Common myeloid progenitor, CD34-positive (primary cell): ENCODE data around the gene RHOB.
"Not testable (repeated sequence)": the region's sequence is repeated elsewhere in the genome, so short reads cannot be mapped to it uniquely, and the experiment has no call there.

ENCODE experiments used
- CTCF ChIA-PET: fragments of 350-600 bp; sonication (Branson Sonifier 250); formaldehyde crosslinking; loops from one replicate; lab custom pipeline; 2021; ENCODE audit warnings: antibody characterized with exemption; lab: Charles Lee
- POLR2A ChIA-PET: fragments of 350-600 bp; sonication (Branson Sonifier 250); formaldehyde crosslinking; loops from one replicate; lab custom pipeline; 2021; ENCODE audit warnings: antibody characterized with exemption; lab: Charles Lee
- DNase-seq, 3 donors: peaks; one replicate each; pipeline versions ENCODE4 v3.0.0 to v3.0.0-alpha.2; 2013
- H3K27ac ChIP-seq, 2 experiments: 1 replicate in 1 of 2; 2 replicates in 1 of 2; pipeline ENCODE4 v1.7.0; 2013; ENCODE audit warnings: inconsistent platforms in 2 of 2, low read length in 2 of 2, mild to moderate bottlenecking in 2 of 2, low read depth in 1 of 2, moderate library complexity in 1 of 2; ENCODE audit not compliant: severe bottlenecking in 2 of 2, insufficient read depth in 1 of 2, poor library complexity in 1 of 2
- H3K27me3 ChIP-seq, 5 experiments: replicated peaks in 2 of 5; 1 replicate in 3 of 5; 2 replicates in 2 of 5; pipeline versions ENCODE4 v1.6.1 to v1.7.0; 2013; ENCODE audit warnings: low read length in 4 of 5, mild to moderate bottlenecking in 2 of 5, moderate library complexity in 2 of 5, inconsistent platforms in 1 of 5; ENCODE audit not compliant: insufficient read depth in 5 of 5, control insufficient read depth in 4 of 5
- H3K36me3 ChIP-seq, 4 experiments: 1 replicate in 2 of 4; 2 replicates in 2 of 4; pipeline versions ENCODE4 v1.6.1 to v1.7.0; 2013; ENCODE audit warnings: low read length in 3 of 4, control low read depth in 1 of 4, mild to moderate bottlenecking in 1 of 4; ENCODE audit not compliant: control insufficient read depth in 4 of 4, insufficient read depth in 4 of 4
- H3K4me1 ChIP-seq, 4 experiments: 1 replicate in 3 of 4; 2 replicates in 1 of 4; pipeline versions ENCODE4 v1.6.1 to v1.7.1; 2013; ENCODE audit warnings: low read length in 3 of 4, mild to moderate bottlenecking in 3 of 4, control low read depth in 1 of 4, inconsistent platforms in 1 of 4, moderate library complexity in 1 of 4; ENCODE audit not compliant: control insufficient read depth in 4 of 4, insufficient read depth in 4 of 4; ENCODE audit errors: control extremely low read depth in 1 of 4
- H3K4me3 ChIP-seq, 7 experiments: 1 replicate in 4 of 7; 2 replicates in 3 of 7; pipeline versions ENCODE4 v1.5.1 to v1.7.0; 2013; ENCODE audit warnings: mild to moderate bottlenecking in 7 of 7, low read length in 6 of 7, moderate library complexity in 6 of 7, inconsistent platforms in 2 of 7, low read depth in 2 of 7, control low read depth in 1 of 7; ENCODE audit not compliant: insufficient read depth in 4 of 7, control insufficient read depth in 1 of 7; ENCODE audit errors: extremely low read depth in 1 of 7
- H3K9me3 ChIP-seq, 5 experiments: 1 replicate in 4 of 5; 2 replicates in 1 of 5; pipeline versions ENCODE4 v1.6.1 to v1.7.1; 2013; ENCODE audit warnings: low read length in 4 of 5, mild to moderate bottlenecking in 2 of 5, inconsistent platforms in 1 of 5, low read depth in 1 of 5, moderate library complexity in 1 of 5; ENCODE audit not compliant: control insufficient read depth in 4 of 5, insufficient read depth in 2 of 5; ENCODE audit errors: control extremely low read depth in 1 of 5
- WGBS: methylation state at CpG from one replicate; pipeline ENCODE4 v1.1.5; 2013; ENCODE audit not compliant: insufficient coverage; 5-methylcytosine and 5-hydroxymethylcytosine counted together

RHOB gene

GRCh38 chr2:20415511-20415918 lies 31.4 kb upstream of the RHOB start:
- POLR2A ChIA-PET = no interaction called here
- Histone ChIP-seq H3K4me1 (peaks cover 0 to 26% (median 21%) of the 10 kb centered on the region in 4 experiments), H3K27ac (no peak overlapping the region), H3K4me3 (no peak overlapping the region), H3K36me3 (no peaks in the 10 kb centered on the region), H3K9me3 (peaks cover 0 to 3% (median 0%) of the 10 kb centered on the region in 5 experiments), H3K27me3 (no peaks in the 10 kb centered on the region)
- 89% methylated on average over 2 of the region's 2 CpGs for WGBS
- no peak for DNase-seq
- CTCF ChIA-PET = interaction anchor here (0.6 to 8.1 kb wide), 8 partner anchors 8 to 227 kb away, joined by 3 to 117 read pairs (median 4); no protein-coding TSS in a partner anchor

DNA sequence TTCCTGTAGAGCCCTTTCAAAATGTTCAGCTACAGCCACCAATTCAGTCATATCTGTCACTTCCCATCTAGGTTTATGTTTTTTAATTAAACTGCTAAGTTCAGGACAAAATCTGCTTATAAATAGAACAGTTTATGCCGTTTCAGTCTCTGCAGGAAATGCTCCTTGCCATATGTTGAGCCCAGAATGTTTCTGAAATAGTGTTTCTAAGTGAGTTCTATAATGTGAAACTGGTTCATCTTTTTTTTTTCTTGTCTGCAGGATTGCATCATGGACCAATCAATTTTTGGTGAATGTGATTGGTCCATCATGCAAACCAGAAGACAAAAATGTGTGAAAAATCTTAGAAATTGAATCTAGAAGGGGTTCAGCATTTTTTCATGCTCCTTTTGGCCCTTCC lies 30.2 kb upstream of the RHOB start:
- 0% methylated on average over 1 of the region's 1 CpG for WGBS
- Histone ChIP-seq H3K9me3 (no peaks in the 10 kb centered on the region), H3K4me3 (no peak overlapping the region), H3K36me3 (no peaks in the 10 kb centered on the region), H3K27me3 (no peaks in the 10 kb centered on the region), H3K27ac (no peak overlapping the region), H3K4me1 (peaks cover 0 to 25% (median 20%) of the 10 kb centered on the region in 4 experiments)
- ChIA-PET CTCF (interaction anchor here (1.0 to 8.1 kb wide), 3 partner anchors 7 to 25 kb away, joined by 3 to 117 read pairs (median 10); no protein-coding TSS in a partner anchor), POLR2A (no interaction called here)
- peak in 1 of 3 donors; percentile 29 for DNase-seq

DNA sequence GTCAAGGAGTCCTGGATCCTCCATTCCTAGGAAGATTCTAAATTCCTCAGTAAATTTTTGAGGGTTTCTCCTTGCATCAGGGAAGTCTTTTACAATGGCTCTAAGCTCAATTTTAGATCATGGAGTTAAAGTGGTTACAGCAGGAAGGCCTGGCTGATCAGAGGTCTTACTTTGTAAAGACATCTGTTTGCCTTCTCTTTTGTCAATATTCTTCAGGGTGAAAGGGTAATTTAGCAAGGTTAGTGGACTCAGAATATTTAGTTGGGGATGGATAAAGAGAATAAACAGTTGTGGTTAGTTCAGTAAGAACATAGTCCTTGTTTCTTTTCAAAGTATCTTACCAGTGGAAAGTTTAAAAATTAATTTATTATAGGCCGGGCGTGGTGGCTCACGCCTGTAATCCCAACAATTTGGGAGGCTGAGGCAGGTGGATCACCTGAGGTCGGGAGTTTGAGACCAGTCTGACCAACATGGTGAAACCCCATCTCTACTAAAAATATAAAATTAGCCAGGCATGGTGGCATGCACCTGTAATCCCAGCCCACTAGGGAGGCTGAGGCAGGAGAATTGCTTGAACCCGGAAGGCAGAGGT lies 29.5 kb upstream of the RHOB start:
- WGBS = 100% methylated on average over 4 of the region's 5 CpGs
- DNase-seq, H3K4me3 ChIP-seq, H3K9me3 ChIP-seq, H3K36me3 ChIP-seq, POLR2A ChIA-PET, H3K27me3 ChIP-seq, H3K27ac ChIP-seq: not testable (repeated sequence)
- CTCF ChIA-PET = interaction anchor here (3.3 kb wide), 1 partner anchor 11 kb away, joined by 10 read pairs; no protein-coding TSS in a partner anchor
- H3K4me1 ChIP-seq = peaks cover 0 to 26% (median 21%) of the 10 kb centered on the region in 4 experiments

DNA sequence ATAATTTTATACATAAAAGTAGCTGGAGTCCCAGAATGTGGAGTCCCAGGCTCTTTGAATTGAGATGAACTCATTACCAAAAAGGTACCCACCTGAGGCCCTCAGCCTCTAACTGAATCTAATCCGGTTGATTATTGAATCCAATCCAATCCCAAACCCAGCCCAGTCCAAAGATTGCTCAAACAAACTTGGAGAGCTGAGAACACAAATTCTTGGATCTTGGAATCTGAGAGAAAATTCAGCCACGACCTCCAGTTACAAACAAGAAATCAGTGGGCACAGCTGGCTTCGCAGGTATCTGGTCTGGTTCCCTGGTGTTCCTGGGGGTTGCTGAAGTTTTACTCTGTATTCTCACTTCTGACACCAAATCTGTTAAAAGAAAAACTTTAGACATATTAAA lies 28.4 kb upstream of the RHOB start:
- Histone ChIP-seq H3K27me3 (no peaks in the 10 kb centered on the region), H3K4me3 (no peak overlapping the region), H3K27ac (no peak overlapping the region), H3K36me3 (no peaks in the 10 kb centered on the region), H3K9me3 (no peaks in the 10 kb centered on the region), H3K4me1 (peaks cover 0 to 38% (median 23%) of the 10 kb centered on the region in 4 experiments)
- WGBS = 100% methylated on average over 1 of the region's 3 CpGs
- ChIA-PET CTCF (interaction anchor here (1.1 to 2.5 kb wide), 5 partner anchors 11 to 215 kb away, joined by 3 to 14 read pairs (median 5); no protein-coding TSS in a partner anchor), POLR2A (no interaction called here)
- no peak for DNase-seq

GRCh38 chr2:20419007-20419576 lies 27.8 kb upstream of the RHOB start:
- H3K9me3 ChIP-seq = no peaks in the 10 kb centered on the region
- POLR2A ChIA-PET = no interaction called here
- no peaks in the 10 kb centered on the region for H3K36me3 ChIP-seq
- CTCF ChIA-PET = interaction anchor here (1.1 to 8.5 kb wide), 7 partner anchors 6 to 214 kb away, joined by 3 to 117 read pairs (median 7); no protein-coding TSS in a partner anchor
- WGBS = 64% methylated on average over 8 of the region's 8 CpGs
- peaks cover 5 to 44% (median 29%) of the 10 kb centered on the region in 4 experiments for H3K4me1 ChIP-seq
- H3K4me3 ChIP-seq = no peak overlapping the region
- no peak overlapping the region for H3K27ac ChIP-seq
- DNase-seq = peak in 2 of 3 donors; percentile 31 to 46
- no peaks in the 10 kb centered on the region for H3K27me3 ChIP-seq

GRCh38 chr2:20419752-20420151 lies 27.1 kb upstream of the RHOB start:
- Histone ChIP-seq H3K4me1 (peaks cover 7 to 50% (median 36%) of the 10 kb centered on the region in 4 experiments), H3K27me3 (no peaks in the 10 kb centered on the region), H3K9me3 (no peaks in the 10 kb centered on the region), H3K36me3 (no peaks in the 10 kb centered on the region), H3K4me3 (no peak overlapping the region), H3K27ac (no peak overlapping the region)
- CTCF ChIA-PET = interaction anchor here (1.0 to 8.5 kb wide), 7 partner anchors 7 to 223 kb away, joined by 3 to 117 read pairs (median 7); no protein-coding TSS in a partner anchor
- WGBS = 98% methylated on average over 7 of the region's 9 CpGs
- no peak for DNase-seq
- POLR2A ChIA-PET = no interaction called here
